K562 (cell line): ENCODE data around the gene MAP4. TPM values are rescaled to one million over a fixed set of nuclear protein-coding genes. Genes with fewer than 3 reads are reported as not detected.
A peak's percentile ranks its signal among the peaks of the same experiment; 100 is the strongest.

ENCODE experiments used
- ATAC-seq: fragments of 200-7000 bp; cut with Tn5 transposase; 3 replicates; pipeline ENCODE4 v1.9.1; 2020; ENCODE audit warnings: moderate library complexity
- BruUV-seq: library from RNA; stranded (reverse); fragments of 400-500 nt; replicated peaks from 2 replicates; lab custom pipeline; 2021; lab: Mats Ljungman, UMichigan
- CTCF ChIA-PET: fragments of 300-600 bp; formaldehyde crosslinking; extraction: SDS; loops from one replicate; lab custom pipeline; 2021; ENCODE audit warnings: low intra/inter-chr PET ratio; lab: Yijun Ruan, JAX
- POLR2A ChIA-PET: fragments of 300-600, 350-650 bp; sonication (Branson Sonifier 250); formaldehyde crosslinking; extraction: SDS; loops from one replicate; lab custom pipeline; 2021; ENCODE audit warnings: antibody characterized with exemption, inconsistent platforms; lab: Yijun Ruan, JAX
- DNase-seq, 4 experiments: peaks; one replicate each; pipeline versions ENCODE4 v3.0.0 to v3.0.0-alpha.2; 2011 to 2018; ENCODE audit warnings: low spot score in 3 of 4, mixed read lengths in 3 of 4; ENCODE audit errors: extremely low read depth in 1 of 4
- FAIRE-seq: peaks from 2 replicates; lab custom pipeline; 2011; peaks lifted over from hg19 to GRCh38; lab: Jason Lieb, UNC
- H2AFZ ChIP-seq: 2 replicates; pipeline ENCODE4 v1.6.0; 2011; ENCODE audit warnings: low read depth, low read length, control low read depth, inconsistent platforms
- H3K27ac ChIP-seq: fragments of 200-600 bp; 3 replicates; pipeline ENCODE4 v1.8.0; 2011; ENCODE audit warnings: low read depth, mild to moderate bottlenecking, control low read depth, inconsistent platforms, low read length, moderate library complexity, mixed read lengths; ENCODE audit errors: extremely low read depth
- H3K27me3 ChIP-seq, 2 experiments: fragments of 300-600 bp in 1 of 2; 2 replicates in 1 of 2; 3 replicates in 1 of 2; pipeline versions ENCODE4 v1.6.0 to v1.8.0; 2011; ENCODE audit warnings: inconsistent platforms in 2 of 2, low read length in 2 of 2, mild to moderate bottlenecking in 1 of 2, mixed read lengths in 1 of 2, moderate library complexity in 1 of 2; ENCODE audit not compliant: control insufficient read depth in 2 of 2, insufficient read depth in 2 of 2
- H3K36me3 ChIP-seq: fragments of 300-600 bp; 3 replicates; pipeline ENCODE4 v1.8.0; 2011; ENCODE audit warnings: mild to moderate bottlenecking, low read length, inconsistent platforms; ENCODE audit not compliant: control insufficient read depth, insufficient read depth
- H3K4me1 ChIP-seq, 2 experiments: fragments of 200-600 bp in 1 of 2; replicated peaks in 1 of 2; 2 replicates in 1 of 2; 3 replicates in 1 of 2; pipeline versions ENCODE4 v1.5.1 to v1.8.0; 2011; ENCODE audit warnings: inconsistent platforms in 2 of 2, low read length in 2 of 2, mild to moderate bottlenecking in 1 of 2, mixed read lengths in 1 of 2, moderate library complexity in 1 of 2; ENCODE audit not compliant: control insufficient read depth in 2 of 2, insufficient read depth in 2 of 2
- H3K4me2 ChIP-seq: 2 replicates; pipeline ENCODE4 v1.6.1; 2011; ENCODE audit warnings: low read length, control low read depth, inconsistent platforms, mixed read lengths; ENCODE audit not compliant: insufficient read depth
- H3K4me3 ChIP-seq: fragments of 200-600 bp; sonication (generic), shearing (Covaris generic); 2 replicates; pipeline ENCODE4 v1.5.1; 2016; ENCODE audit warnings: control low read depth, inconsistent platforms
- H3K79me2 ChIP-seq: fragments of 200-600 bp; 3 replicates; pipeline ENCODE4 v1.8.0; 2011; ENCODE audit warnings: low read length, inconsistent platforms; ENCODE audit not compliant: control insufficient read depth, insufficient read depth
- H3K9ac ChIP-seq, 2 experiments: 2 replicates each; pipeline versions ENCODE4 v1.6.0 to v1.6.1; 2011; ENCODE audit warnings: low read depth in 2 of 2, low read length in 2 of 2, control low read depth in 1 of 2, inconsistent platforms in 1 of 2, mild to moderate bottlenecking in 1 of 2, mixed read lengths in 1 of 2; ENCODE audit not compliant: insufficient read depth in 1 of 2
- H3K9me1 ChIP-seq: one replicate; pipeline ENCODE4 v1.6.0; 2011; ENCODE audit warnings: inconsistent platforms, mild to moderate bottlenecking, low read length, moderate library complexity; ENCODE audit not compliant: control insufficient read depth, insufficient read depth
- H3K9me3 ChIP-seq: replicated peaks from 2 replicates; pipeline ENCODE4 v1.5.1; 2011; ENCODE audit warnings: low read depth, low read length, inconsistent platforms; ENCODE audit not compliant: control insufficient read depth, insufficient read depth
- H4K20me1 ChIP-seq: replicated peaks from 2 replicates; pipeline ENCODE4 v1.6.1; 2011; ENCODE audit warnings: low read length, inconsistent platforms, mixed read lengths; ENCODE audit not compliant: control insufficient read depth, insufficient read depth
- AFF4 ChIP-seq: sonication (generic); formaldehyde crosslinking; IDR thresholded peaks from 2 replicates; pipeline ENCODE4 v1.8.0; 2023; ENCODE audit warnings: mild to moderate bottlenecking, missing genetic modification reagents
- BMI1 ChIP-seq: fragments of 150-350 bp; IDR thresholded peaks from 2 replicates; pipeline ENCODE4 v1.6.1; 2014; ENCODE audit warnings: low read length
- GABPB1 ChIP-seq: sonication (generic); formaldehyde crosslinking; IDR thresholded peaks from 2 replicates; pipeline ENCODE4 v1.8.0; 2022; ENCODE audit warnings: mild to moderate bottlenecking, missing genetic modification reagents
- POLR2A ChIP-seq: fragments of 450-650 bp; conservative IDR thresholded peaks from 2 replicates; pipeline ENCODE4 v1.6.1; 2016
- POLR2G ChIP-seq: fragments of 200-400 bp; formaldehyde crosslinking; IDR thresholded peaks from 2 replicates; pipeline ENCODE4 v1.6.1; 2017; ENCODE audit warnings: low read depth, mild to moderate bottlenecking, antibody characterized with exemption, low read length, moderate library complexity
- RBFOX2 ChIP-seq: fragments of 200-400 bp; formaldehyde crosslinking; IDR thresholded peaks from 2 replicates; pipeline ENCODE4 v1.6.1; 2017; ENCODE audit warnings: low read depth, mild to moderate bottlenecking, low read length, moderate library complexity
- RUNX1 ChIP-seq: sonication (generic); IDR thresholded peaks from 2 replicates; pipeline ENCODE4 v1.6.1; 2016; ENCODE audit warnings: antibody characterized with exemption, low read depth
- SIN3A ChIP-seq, 2 experiments: fragments of 150-350 bp in 1 of 2; IDR thresholded peaks; 2 replicates each; pipeline ENCODE4 v1.6.1; 2011 to 2016; ENCODE audit warnings: borderline replicate concordance in 2 of 2, low read depth in 2 of 2, low read length in 2 of 2, mild to moderate bottlenecking in 2 of 2, moderate library complexity in 2 of 2; ENCODE audit not compliant: control insufficient read depth in 1 of 2
- ZHX1 ChIP-seq: fragments of 150-350 bp; conservative IDR thresholded peaks from 2 replicates; pipeline ENCODE4 v1.6.1; 2014; ENCODE audit warnings: low read length
- ZNF197 ChIP-seq: fragments of 200-800 bp; sonication (Bioruptor generic); IDR thresholded peaks from 2 replicates; pipeline ENCODE4 v1.6.1; 2016; ENCODE audit warnings: low read depth, missing genetic modification characterization, missing compliant biosample characterization
- WGBS: fragments of 100-300 bp; shearing (Covaris generic); methylation state at CpG from one replicate; pipeline ENCODE4 v1.1.6; 2016; ENCODE audit warnings: low coverage, mixed read lengths; ENCODE audit not compliant: insufficient coverage; ENCODE audit errors: missing lambda C conversion rate; 5-methylcytosine and 5-hydroxymethylcytosine counted together
- in situ Hi-C: fragments of 300-500 bp; cut with MboI; formaldehyde crosslinking; loops from 4 replicates; pipeline ENCODE4 v1.15.0; 2018; ENCODE audit warnings: inconsistent platforms, mixed read lengths
- intact Hi-C: fragments of 100-400 bp; cut with micrococcal nuclease; formaldehyde crosslinking; loops from 2 replicates; pipeline ENCODE4 v1.14.2; 2022
- polyA plus RNA-seq, 8 experiments: library from polyadenylated mRNA; depleted of rRNA in 4 of 8; stranded (reverse) in 5 of 8; unstranded in 3 of 8; fragments of >200 nt; fragmentation: Nextera tagmentation in 2 of 8; fragmentation: Illumina TruSeq in 1 of 8; extraction: Ambion mirVana in 2 of 8; extraction: Trizol in 1 of 8; gene quantifications; 2 replicates each; pipeline versions ENCODE4 v1.2.1 to v1.2.3, GENCODE V29; 2011 to 2014; ENCODE audit warnings: inconsistent platforms in 1 of 8, missing spikeins in 1 of 8
- total RNA-seq, 7 experiments: library from RNA; depleted of rRNA in 6 of 7; stranded (reverse); fragments of >200 nt in 6 of 7; fragmentation: Illumina TruSeq in 2 of 7; extraction: Trizol in 2 of 7; gene quantifications; 2 replicates each; pipeline versions ENCODE4 v1.2.1 to v1.2.3, GENCODE V29; 2011 to 2021; ENCODE audit warnings: low replicate concordance in 1 of 7

MAP4 gene
- total and polyA plus RNA-seq, 9 of the 15 experiments (the other 6 are each of a cell fraction or from before 2014, with no cell fraction given) = 13.3 to 141 (median 36.8) TPM

- TF ChIP-seq RBFOX2 = no peak
- TF ChIP-seq RUNX1 = no peak
These were observed 151.0 kb downstream of the MAP4 start (continued) for GRCh38 chr3:47865192-47865591.

- in situ Hi-C loops = loop anchor here (10.0 kb wide), 1 partner anchor 291 kb away; no protein-coding TSS in a partner anchor
- DNase-seq (no peak), ATAC-seq (no peak; the same call in 2 of the 3 replicates), FAIRE-seq (no peak)
- WGBS = 86% methylated on average over 12 of the region's 12 CpGs
- H3K79me2 ChIP-seq = no peaks in the 10 kb centered on the region
- H4K20me1 ChIP-seq = no peaks in the 10 kb centered on the region
- H3K4me2 ChIP-seq = no peak overlapping the region
- no TSS peak for BruUV-seq
- peak overlapping the region in 1 of 2 experiments; percentile 3; a peak in 1 of 4 replicates for H3K9ac ChIP-seq
- CTCF ChIA-PET = no interaction called here
- H3K27me3 ChIP-seq = no peaks in the 10 kb centered on the region
- H3K4me3 ChIP-seq = no peak overlapping the region
- POLR2A ChIA-PET = no interaction called here
- H3K9me3 ChIP-seq = no peaks in the 10 kb centered on the region
- no peak overlapping the region for H2AFZ ChIP-seq
- intact Hi-C loops = no loop called here
- no peaks in the 10 kb centered on the region for H3K4me1 ChIP-seq
- H3K36me3 ChIP-seq = peaks cover 51% of the 10 kb centered on the region
- no peak overlapping the region for H3K27ac ChIP-seq
- TF ChIP-seq SIN3A (IDR thresholded peaks at IDR 0.05; ENCODE audit: borderline replicate concordance in 2 of 2, control insufficient read depth in 1 of 2, low read depth in 2 of 2, low read length in 2 of 2) = no peak
- TF ChIP-seq BMI1 = no peak
- 0 out of 2 replicates have a peak, but pooled peaks have one; percentile 21 for TF ChIP-seq POLR2A
- TF ChIP-seq GABPB1 (CRISPR knock-in tag) = no peak
- TF ChIP-seq AFF4 (CRISPR knock-in tag) = no peak
- no peak for TF ChIP-seq ZNF197 (CRISPR knock-in tag)
- TF ChIP-seq ZHX1 = no peak
- TF ChIP-seq POLR2G = 0 out of 2 replicates have a peak, but pooled peaks have one; percentile 19
- no peaks in the 10 kb centered on the region for H3K9me1 ChIP-seq
These were observed 152.7 kb downstream of the MAP4 start for GRCh38 chr3:47863391-47864128.
